ENCODE measurements around the gene MSH3.

Gene MSH3

DNA sequence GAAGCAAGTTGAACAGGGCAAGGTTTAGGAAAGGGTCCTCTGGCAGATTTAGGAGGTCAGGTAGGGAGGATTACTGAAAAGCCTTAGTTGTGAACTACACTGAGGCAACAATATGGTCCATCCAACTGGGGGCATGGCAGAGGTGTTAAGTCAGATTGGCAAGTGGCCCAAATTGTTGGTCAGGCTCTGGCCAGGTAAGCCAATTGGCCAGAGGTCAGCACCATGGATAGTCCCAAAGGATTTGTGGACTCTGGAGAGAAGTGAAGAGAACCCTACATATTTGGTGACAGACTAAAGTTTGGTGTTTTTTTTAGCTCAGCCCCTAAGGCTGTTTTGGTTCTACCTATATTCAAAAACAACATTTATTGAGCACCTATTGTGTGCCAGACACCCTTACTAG lies 266.6 kb downstream of the MSH3 start:
- no peak overlapping the region for H3K4me3 ChIP-seq (ENCODE audit: low read length, poor library complexity, severe bottlenecking)
- H3K36me3 ChIP-seq (ENCODE audit: insufficient read depth, low read length) = no peaks in the 10 kb centered on the region
- H3K4me2 ChIP-seq (ENCODE audit: low read depth, low read length, poor library complexity, severe bottlenecking) = no peak overlapping the region
- H3K9me2 ChIP-seq (replicated peaks; ENCODE audit: low read depth, low read length) = no peaks in the 10 kb centered on the region
- H3K79me2 ChIP-seq (ENCODE audit: insufficient read depth, low read length) = no peaks in the 10 kb centered on the region
- H3K9ac ChIP-seq (ENCODE audit: low read depth, low read length, poor library complexity, severe bottlenecking) = no peak overlapping the region
- H3K9me3 ChIP-seq (ENCODE audit: insufficient read depth, low read depth, low read length) = no peaks in the 10 kb centered on the region
- H2AFZ ChIP-seq (ENCODE audit: low read length) = no peak overlapping the region
- no peaks in the 10 kb centered on the region for H4K20me1 ChIP-seq (ENCODE audit: insufficient read depth, low read length, poor library complexity, severe bottlenecking)
- H3K4me1 ChIP-seq (ENCODE audit: insufficient read depth, low read length, poor library complexity, severe bottlenecking) = peaks cover 3% of the 10 kb centered on the region
- no peaks in the 10 kb centered on the region for H3F3A ChIP-seq (ENCODE audit: low read depth)
- no peaks in the 10 kb centered on the region for H3K27me3 ChIP-seq (ENCODE audit: insufficient read depth, low read length, poor library complexity, severe bottlenecking)
- no peak for TF ChIP-seq CTCF (conservative IDR thresholded peaks at IDR 0.05; ENCODE audit: low read length)
- TF ChIP-seq EZH2phosphoT487 (IDR thresholded peaks at IDR 0.05; ENCODE audit: borderline replicate concordance) = no peak

GRCh38 chr5:80925931-80926330 lies 271.5 kb downstream of the MSH3 start:
- no peaks in the 10 kb centered on the region for H3F3A ChIP-seq (ENCODE audit: low read depth)
- TF ChIP-seq EZH2phosphoT487 (IDR thresholded peaks at IDR 0.05; ENCODE audit: borderline replicate concordance) (no peak), CTCF (conservative IDR thresholded peaks at IDR 0.05; ENCODE audit: low read length) (no peak)
- H3K79me2 ChIP-seq (ENCODE audit: insufficient read depth, low read length) = no peaks in the 10 kb centered on the region
- H3K4me3 ChIP-seq (ENCODE audit: low read length, poor library complexity, severe bottlenecking) = no peak overlapping the region
- no peaks in the 10 kb centered on the region for H4K20me1 ChIP-seq (ENCODE audit: insufficient read depth, low read length, poor library complexity, severe bottlenecking)
- no peak overlapping the region for H2AFZ ChIP-seq (ENCODE audit: low read length)
- no peaks in the 10 kb centered on the region for H3K36me3 ChIP-seq (ENCODE audit: insufficient read depth, low read length)
- no peaks in the 10 kb centered on the region for H3K4me1 ChIP-seq (ENCODE audit: insufficient read depth, low read length, poor library complexity, severe bottlenecking)
- H3K9ac ChIP-seq (ENCODE audit: low read depth, low read length, poor library complexity, severe bottlenecking) = no peak overlapping the region
- no peaks in the 10 kb centered on the region for H3K27me3 ChIP-seq (ENCODE audit: insufficient read depth, low read length, poor library complexity, severe bottlenecking)
- H3K9me3 ChIP-seq (ENCODE audit: insufficient read depth, low read depth, low read length) = no peaks in the 10 kb centered on the region
- H3K4me2 ChIP-seq (ENCODE audit: low read depth, low read length, poor library complexity, severe bottlenecking) = no peak overlapping the region
- H3K9me2 ChIP-seq (replicated peaks; ENCODE audit: low read depth, low read length) = no peaks in the 10 kb centered on the region

All from Loucy (cell line).